Endometrial microvascular endothelial cells (primary cell): ENCODE results near the gene PRKN. TPM values are rescaled to one million over a fixed set of nuclear protein-coding genes. Genes with fewer than 3 reads are reported as not detected.

Experiments used
- in situ Hi-C: cut with HindIII; loops from 2 replicates; pipeline ENCODE4 v1.10.0; 2017; ENCODE audit warnings: low sequenced_read_pairs, low pct_unique_long_range_greater_than_20kb; ENCODE audit errors: inconsistent ontology term
- total RNA-seq: library from RNA; depleted of rRNA; stranded (reverse); fragments of >200 nt; gene quantifications from one replicate; pipeline ENCODE4 v1.2.3, GENCODE V29; 2015; ENCODE audit errors: inconsistent ontology term

Gene PRKN
- total RNA-seq, 1 donor from 2014 or later, result not detected

GRCh38 chr6:161395716-161396231, 1331.8 kb downstream of the PRKN start:
- in situ Hi-C loops, result loop anchor here (25.0 kb wide), 1 partner anchor 483 kb away; no protein-coding TSS in a partner anchor

GRCh38 chr6:161394437-161394836, 1333.1 kb downstream of the PRKN start:
- in situ Hi-C loops, result loop anchor here (25.0 kb wide), 1 partner anchor 482 kb away; no protein-coding TSS in a partner anchor

GRCh38 chr6:161393839-161394364, 1333.7 kb downstream of the PRKN start:
- in situ Hi-C loops, result loop anchor here (25.0 kb wide), 1 partner anchor 482 kb away; no protein-coding TSS in a partner anchor

- in situ Hi-C loops, result loop anchor here (25.0 kb wide), 1 partner anchor 481 kb away; no protein-coding TSS in a partner anchor
Observed at GRCh38 chr6:161393292-161393691, 1334.3 kb downstream of the PRKN start.

- in situ Hi-C loops, result loop anchor here (25.0 kb wide), 1 partner anchor 477 kb away; no protein-coding TSS in a partner anchor
Observed at GRCh38 chr6:161389756-161390155, 1337.8 kb downstream of the PRKN start.

- in situ Hi-C loops, result loop anchor here (25.0 kb wide), 1 partner anchor 472 kb away; no protein-coding TSS in a partner anchor
Observed at GRCh38 chr6:161383951-161384350, 1343.6 kb downstream of the PRKN start.

GRCh38 chr6:161379834-161380582, 1347.6 kb downstream of the PRKN start:
- in situ Hi-C loops, result loop anchor here (25.0 kb wide), 1 partner anchor 468 kb away; no protein-coding TSS in a partner anchor

GRCh38 chr6:161378115-161378514, 1349.5 kb downstream of the PRKN start:
- in situ Hi-C loops, result loop anchor here (25.0 kb wide), 1 partner anchor 466 kb away; no protein-coding TSS in a partner anchor

GRCh38 chr6:161377116-161377515, 1350.5 kb downstream of the PRKN start:
- in situ Hi-C loops, result loop anchor here (25.0 kb wide), 1 partner anchor 465 kb away; no protein-coding TSS in a partner anchor

GRCh38 chr6:161376367-161376766, 1351.2 kb downstream of the PRKN start:
- in situ Hi-C loops, result loop anchor here (25.0 kb wide), 1 partner anchor 464 kb away; no protein-coding TSS in a partner anchor

- in situ Hi-C loops, result loop anchor here (25.0 kb wide), 1 partner anchor 463 kb away; no protein-coding TSS in a partner anchor
Observed at GRCh38 chr6:161374971-161375873, 1352.3 kb downstream of the PRKN start.

GRCh38 chr6:161373905-161374451, 1353.6 kb downstream of the PRKN start:
- in situ Hi-C loops, result no loop called here

GRCh38 chr6:161372422-161372793, 1355.2 kb downstream of the PRKN start:
- in situ Hi-C loops, result no loop called here

- in situ Hi-C loops, result no loop called here
Observed at GRCh38 chr6:161370880-161371279, 1356.7 kb downstream of the PRKN start.

GRCh38 chr6:161369339-161369738, 1358.2 kb downstream of the PRKN start:
- in situ Hi-C loops, result no loop called here

GRCh38 chr6:161368514-161368913, 1359.1 kb downstream of the PRKN start:
- in situ Hi-C loops, result no loop called here

GRCh38 chr6:161367472-161367871, 1360.1 kb downstream of the PRKN start:
- in situ Hi-C loops, result no loop called here

GRCh38 chr6:161366301-161366923, 1361.2 kb downstream of the PRKN start:
- in situ Hi-C loops, result no loop called here
